ENCODE data around the gene KIAA0586. TPM values are rescaled to one million over a fixed set of nuclear protein-coding genes. Genes with fewer than 3 reads are reported as not detected.

KIAA0586 gene
- total RNA-seq, 1 donor from 2014 or later = 27.8 TPM

GRCh38 chr14:58553959-58554358, 126.4 kb downstream of the KIAA0586 start:
- no peaks in the 10 kb centered on the region for H3K9me3 Mint-ChIP-seq (ENCODE audit: unreplicated experiment)
- no peak overlapping the region for H3K4me3 Mint-ChIP-seq (ENCODE audit: unreplicated experiment)
- H3K36me3 Mint-ChIP-seq (ENCODE audit: unreplicated experiment) = no peaks in the 10 kb centered on the region
- TF ChIP-seq CTCF (IDR thresholded peaks at IDR 0.05; ENCODE audit: partially characterized antibody, unreplicated experiment) = no peak
- no peaks in the 10 kb centered on the region for H3K4me1 Mint-ChIP-seq (ENCODE audit: low read depth, unreplicated experiment)
- no peaks in the 10 kb centered on the region for H3K27me3 Mint-ChIP-seq (ENCODE audit: unreplicated experiment)
- DNase-seq = no peak
- no peak overlapping the region for H3K27ac Mint-ChIP-seq (ENCODE audit: unreplicated experiment)

GRCh38 chr14:58555647-58556046, 128.1 kb downstream of the KIAA0586 start:
- no peak overlapping the region for H3K27ac Mint-ChIP-seq (ENCODE audit: unreplicated experiment)
- no peak for DNase-seq
- H3K9me3 Mint-ChIP-seq (ENCODE audit: unreplicated experiment) = no peaks in the 10 kb centered on the region
- H3K4me1 Mint-ChIP-seq (ENCODE audit: low read depth, unreplicated experiment) = no peaks in the 10 kb centered on the region
- H3K4me3 Mint-ChIP-seq (ENCODE audit: unreplicated experiment) = no peak overlapping the region
- H3K36me3 Mint-ChIP-seq (ENCODE audit: unreplicated experiment) = no peaks in the 10 kb centered on the region
- TF ChIP-seq CTCF (IDR thresholded peaks at IDR 0.05; ENCODE audit: partially characterized antibody, unreplicated experiment) = no peak
- H3K27me3 Mint-ChIP-seq (ENCODE audit: unreplicated experiment) = no peaks in the 10 kb centered on the region

GRCh38 chr14:58557242-58557641, 129.7 kb downstream of the KIAA0586 start:
- no peak for TF ChIP-seq CTCF (IDR thresholded peaks at IDR 0.05; ENCODE audit: partially characterized antibody, unreplicated experiment)
- no peaks in the 10 kb centered on the region for H3K9me3 Mint-ChIP-seq (ENCODE audit: unreplicated experiment)
- no peak overlapping the region for H3K27ac Mint-ChIP-seq (ENCODE audit: unreplicated experiment)
- no peaks in the 10 kb centered on the region for H3K4me1 Mint-ChIP-seq (ENCODE audit: low read depth, unreplicated experiment)
- no peaks in the 10 kb centered on the region for H3K27me3 Mint-ChIP-seq (ENCODE audit: unreplicated experiment)
- no peak for DNase-seq
- H3K4me3 Mint-ChIP-seq (ENCODE audit: unreplicated experiment) = no peak overlapping the region
- H3K36me3 Mint-ChIP-seq (ENCODE audit: unreplicated experiment) = no peaks in the 10 kb centered on the region

- no peaks in the 10 kb centered on the region for H3K9me3 Mint-ChIP-seq (ENCODE audit: unreplicated experiment)
- no peaks in the 10 kb centered on the region for H3K4me1 Mint-ChIP-seq (ENCODE audit: low read depth, unreplicated experiment)
- H3K27ac Mint-ChIP-seq (ENCODE audit: unreplicated experiment) = no peak overlapping the region
- H3K27me3 Mint-ChIP-seq (ENCODE audit: unreplicated experiment) = no peaks in the 10 kb centered on the region
- TF ChIP-seq CTCF (IDR thresholded peaks at IDR 0.05; ENCODE audit: partially characterized antibody, unreplicated experiment) = no peak
- H3K36me3 Mint-ChIP-seq (ENCODE audit: unreplicated experiment) = no peaks in the 10 kb centered on the region
- H3K4me3 Mint-ChIP-seq (ENCODE audit: unreplicated experiment) = no peak overlapping the region
- DNase-seq = no peak
Measured at GRCh38 chr14:58560208-58560607, 132.7 kb downstream of the KIAA0586 start.

GRCh38 chr14:58562141-58562540, 134.6 kb downstream of the KIAA0586 start:
- Mint-ChIP-seq H3K4me3 (ENCODE audit: unreplicated experiment) (no peak overlapping the region), H3K4me1 (ENCODE audit: low read depth, unreplicated experiment) (no peaks in the 10 kb centered on the region), H3K27ac (ENCODE audit: unreplicated experiment) (no peak overlapping the region), H3K27me3 (ENCODE audit: unreplicated experiment) (peaks cover 2% of the 10 kb centered on the region), H3K9me3 (ENCODE audit: unreplicated experiment) (no peaks in the 10 kb centered on the region), H3K36me3 (ENCODE audit: unreplicated experiment) (no peaks in the 10 kb centered on the region)
- no peak for DNase-seq
- no peak for TF ChIP-seq CTCF (IDR thresholded peaks at IDR 0.05; ENCODE audit: partially characterized antibody, unreplicated experiment)
